ENCODE data around the gene EDARADD.
"Not testable (repeated sequence)": the region's sequence is repeated elsewhere in the genome, so short reads cannot be mapped to it uniquely, and the experiment has no call there.

EDARADD gene

DNA sequence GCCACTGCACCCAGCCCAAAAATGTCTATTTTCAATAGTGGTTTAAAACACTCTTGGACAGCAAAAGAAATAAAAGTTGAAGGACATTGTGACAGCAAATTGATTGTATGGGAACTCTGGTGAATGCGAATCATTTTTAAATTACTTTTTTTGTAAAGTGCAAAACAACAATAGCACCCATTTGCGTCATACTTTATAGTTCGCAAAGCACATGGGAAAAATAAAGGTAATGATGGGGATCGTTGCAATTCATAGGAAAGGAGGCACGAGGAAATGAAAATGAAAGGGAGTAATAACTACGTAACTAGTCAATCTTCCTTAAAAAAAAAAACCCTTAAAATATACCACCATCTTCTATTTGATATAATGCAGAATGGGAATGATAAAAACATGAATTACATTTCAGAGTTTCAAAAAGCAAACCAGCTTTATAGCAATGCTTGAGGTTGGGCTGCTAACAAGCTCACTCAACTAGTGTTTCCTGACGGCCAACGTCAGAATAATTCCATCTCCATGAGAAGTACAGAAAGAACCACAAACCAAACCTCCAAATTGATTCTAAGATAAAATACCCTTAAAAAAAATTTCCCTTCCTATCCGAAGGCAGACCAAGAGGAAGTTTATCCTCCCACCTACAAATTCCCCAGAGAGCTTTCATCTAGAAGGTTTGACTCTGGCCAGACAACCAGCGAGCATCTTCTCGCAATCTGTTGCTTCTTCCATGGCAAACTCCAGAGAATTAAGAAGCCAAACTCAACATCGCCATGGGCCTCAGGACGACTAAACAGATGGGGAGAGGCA, at the start of gene EDARADD:
TSS of gene EDARADD (plus strand) at position 606 of the 801 bp plus-strand sequence. CDS start at position 765, 159 bp downstream.
- no peak for DNase-seq

DNA sequence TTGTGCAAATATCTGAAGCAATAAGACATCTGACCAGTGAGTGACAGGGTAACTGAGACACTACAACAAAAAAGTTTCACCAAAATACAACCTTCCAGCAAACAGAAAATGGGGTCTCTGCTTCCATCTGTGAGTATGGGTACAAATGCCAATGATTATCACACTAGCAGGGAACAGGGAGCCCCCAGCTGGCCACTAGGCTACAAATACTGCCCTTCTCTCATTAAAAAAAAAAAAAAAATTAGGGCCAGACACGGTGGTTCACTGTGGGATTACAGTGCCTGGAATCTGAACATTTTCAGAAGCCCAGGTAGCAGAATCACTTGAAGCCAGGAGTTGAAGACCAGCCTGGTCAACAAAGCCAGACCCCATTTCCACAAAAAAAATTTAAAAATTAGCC, 48.4 kb upstream of the EDARADD start:
- no peak for DNase-seq

DNA sequence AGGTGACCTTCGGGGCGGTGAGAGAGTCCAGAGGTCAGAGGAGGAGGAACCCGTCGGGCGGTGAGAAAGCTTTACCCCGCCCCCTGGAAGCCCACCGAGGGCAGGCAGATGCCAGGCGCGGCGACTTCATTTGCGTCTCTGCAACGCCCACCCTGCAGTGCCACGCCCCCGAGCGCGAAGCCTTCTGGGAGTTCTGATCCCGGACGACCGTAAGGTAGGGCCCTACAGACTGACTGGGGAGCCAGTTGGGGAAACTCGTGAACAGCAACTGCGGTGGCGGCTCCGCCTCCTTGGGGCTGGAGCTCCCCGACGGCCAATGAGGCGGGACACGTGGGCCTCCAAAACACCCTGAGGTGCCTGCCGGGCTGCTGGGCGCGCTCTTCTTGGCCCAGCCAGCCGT, 46.0 kb upstream of the EDARADD start:
- DNase-seq: no peak

GRCh38 chr1:236350308-236350707, 43.8 kb upstream of the EDARADD start:
- DNase-seq: no peak

DNA sequence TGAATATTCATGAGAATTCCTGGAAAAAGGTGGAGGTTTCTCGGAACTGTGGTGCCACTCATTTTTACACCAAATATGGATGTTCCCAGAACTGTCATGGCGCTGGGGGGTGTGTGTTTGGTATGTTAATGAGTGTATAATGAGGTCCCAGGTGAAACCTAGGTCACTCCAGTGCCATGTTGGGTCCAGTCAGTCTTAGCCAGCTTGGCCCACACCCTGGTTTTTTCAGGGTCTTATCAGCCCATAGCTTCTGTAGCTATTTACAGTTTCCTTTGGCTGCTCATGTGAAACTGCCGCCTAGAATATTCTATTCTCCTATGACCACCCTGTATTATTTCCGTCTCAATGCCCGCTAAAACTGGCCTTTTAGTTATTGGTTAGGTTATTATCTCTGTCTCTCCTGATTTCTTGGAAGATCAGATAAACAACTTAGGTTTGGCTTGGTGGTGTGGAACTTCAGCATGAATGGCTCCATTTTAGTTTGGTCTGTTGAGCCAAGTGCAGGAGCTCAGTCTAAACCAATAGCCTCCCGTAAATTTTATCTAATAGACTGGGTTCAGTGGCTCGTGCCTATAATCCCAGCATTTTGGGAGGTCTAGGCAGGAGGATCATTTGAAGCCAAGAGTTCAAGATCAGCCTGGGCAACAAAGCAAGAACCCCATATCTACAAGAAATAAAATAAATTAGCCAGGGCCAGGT, 42.1 kb upstream of the EDARADD start:
- no peak for DNase-seq

DNA sequence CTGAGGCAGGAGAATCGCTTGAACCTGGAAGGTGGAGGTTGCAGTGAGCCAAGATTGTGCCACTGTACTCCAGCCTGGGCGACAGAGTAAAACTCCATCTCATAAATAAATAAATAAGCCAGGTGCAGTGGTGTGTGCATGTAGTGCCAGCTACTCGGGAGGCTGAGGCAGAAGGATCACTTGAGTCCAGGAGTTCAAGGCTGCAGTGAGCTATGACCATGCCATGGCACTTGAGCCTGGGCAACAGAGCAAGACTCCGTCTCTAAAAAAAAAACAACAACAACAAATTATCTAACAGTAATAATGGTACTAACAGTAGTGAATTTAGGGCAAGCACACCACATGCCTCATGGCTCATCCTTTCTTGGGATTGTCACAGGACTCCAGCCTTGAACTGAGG, 41.3 kb upstream of the EDARADD start:
- DNase-seq: not testable (repeated sequence)

GRCh38 chr1:236353813-236354212, 40.3 kb upstream of the EDARADD start:
- no peak for DNase-seq

DNA sequence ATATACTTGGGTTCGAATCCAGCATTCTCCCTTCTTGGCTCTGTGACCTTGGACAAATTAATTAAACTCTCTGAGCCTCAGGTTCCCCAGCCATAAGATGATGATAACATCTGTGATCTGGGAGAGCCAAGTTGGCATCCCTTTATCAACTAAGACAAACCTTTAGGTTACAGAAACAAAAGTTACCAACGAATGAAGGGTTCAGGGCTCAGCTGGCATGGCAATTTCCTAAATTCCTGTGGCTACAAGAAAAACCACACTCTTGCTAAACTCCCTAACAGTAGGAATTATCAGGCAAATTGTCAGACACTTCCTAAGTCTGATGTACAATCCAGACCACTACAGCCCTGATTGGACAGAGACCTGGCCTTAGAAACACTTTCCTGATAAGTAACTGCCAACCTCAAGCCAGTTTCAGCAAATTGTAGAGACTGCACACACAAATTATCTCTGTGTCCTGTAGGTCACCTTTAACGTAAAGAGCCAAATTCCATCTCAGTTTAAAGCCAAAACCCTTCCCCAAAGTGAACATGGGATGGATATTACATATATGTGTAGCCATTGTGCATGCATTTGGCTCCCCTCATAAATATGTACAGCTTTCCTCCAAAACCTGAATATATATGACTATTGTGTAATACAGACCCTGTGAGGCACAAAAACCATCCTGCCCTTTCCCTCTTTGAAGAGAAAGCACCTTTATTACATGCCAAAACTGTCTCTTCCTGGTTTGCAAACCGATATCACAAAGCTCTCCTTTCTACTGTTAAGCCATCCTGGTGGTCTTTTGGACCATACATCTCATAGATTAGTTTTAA, 39.5 kb upstream of the EDARADD start:
- no peak for DNase-seq

DNA sequence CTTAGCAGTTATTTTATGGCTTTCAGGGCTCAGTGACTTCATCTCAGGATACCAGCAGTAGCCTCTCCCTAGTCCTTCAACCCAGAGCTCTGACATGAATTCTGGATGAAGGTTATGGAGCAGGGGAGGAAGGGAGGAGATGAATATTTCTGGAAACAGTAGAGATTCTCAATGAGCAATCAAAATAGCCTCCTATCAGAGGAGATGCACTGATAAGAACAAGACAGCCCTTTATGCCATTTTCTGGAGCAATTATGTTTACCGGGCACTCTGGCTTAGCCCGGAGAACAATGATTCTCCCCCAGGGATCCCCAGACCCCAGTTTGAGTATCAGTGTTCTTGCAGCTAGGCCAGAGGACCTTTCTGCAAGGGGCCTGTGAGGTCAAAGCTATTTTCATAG, 37.9 kb upstream of the EDARADD start:
- DNase-seq: no peak

- DNase-seq: no peak
Measured at GRCh38 chr1:236361909-236362590, 32.0 kb upstream of the EDARADD start.

- DNase-seq: no peak
Measured at GRCh38 chr1:236363237-236363636, 30.8 kb upstream of the EDARADD start.

- no peak for DNase-seq
Measured at GRCh38 chr1:236365999-236366570, 28.0 kb upstream of the EDARADD start.

- DNase-seq: not testable (repeated sequence)
Measured at GRCh38 chr1:236366681-236367080, 27.4 kb upstream of the EDARADD start.

- DNase-seq: no peak
Measured at GRCh38 chr1:236370420-236370819, 23.7 kb upstream of the EDARADD start.

DNA sequence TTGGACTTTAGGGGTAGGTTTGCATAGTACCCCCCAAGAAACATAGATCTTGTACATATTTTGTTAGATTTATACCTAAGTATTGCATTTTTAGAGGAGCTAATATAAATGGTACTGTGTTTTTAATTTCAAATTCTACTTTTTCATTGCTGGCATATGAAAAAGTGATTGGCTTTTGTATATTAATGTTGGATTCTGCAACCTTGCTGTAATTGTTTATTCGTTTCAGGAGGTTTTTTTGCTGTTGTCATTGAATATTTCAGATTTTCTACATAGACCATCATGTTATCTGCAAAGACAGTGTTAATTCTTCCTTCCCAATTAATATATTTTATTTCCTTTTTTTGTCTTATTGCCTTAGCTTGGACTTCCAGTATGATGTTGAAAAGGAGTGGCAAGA, 23.0 kb upstream of the EDARADD start:
- no peak for DNase-seq

DNA sequence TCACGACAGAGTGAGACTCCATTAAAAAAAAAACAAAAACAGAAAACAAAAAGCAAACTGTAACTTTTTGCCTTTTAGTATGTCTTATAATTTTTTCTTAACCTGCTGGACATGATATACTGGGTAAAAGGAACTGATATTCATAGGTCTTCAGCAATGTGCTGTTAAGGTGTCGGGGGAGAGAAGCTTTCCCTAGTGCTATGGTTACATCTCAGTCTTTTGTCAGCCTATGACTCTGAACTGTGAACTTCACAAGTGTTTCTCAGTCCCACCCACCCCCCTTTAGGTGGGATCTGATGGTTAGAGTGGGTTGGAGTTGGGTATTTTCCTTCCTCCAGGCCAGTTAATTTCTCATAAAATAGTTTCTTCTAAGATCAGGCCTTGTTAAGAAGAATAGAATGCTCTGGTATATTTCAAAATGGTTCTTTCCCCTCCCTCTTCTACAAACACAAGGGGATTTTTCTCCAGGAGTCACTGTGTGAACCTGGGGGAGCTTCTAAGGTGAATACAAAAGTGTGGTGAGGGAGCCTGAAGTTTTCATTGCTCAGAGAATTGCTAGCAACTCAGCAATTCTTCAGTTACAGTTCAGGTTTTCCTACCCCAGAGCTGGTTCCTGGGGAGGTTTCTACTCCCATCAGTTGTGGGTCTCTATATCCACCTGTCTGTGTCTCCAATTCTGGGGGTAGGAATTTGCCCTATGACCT, 16.1 kb upstream of the EDARADD start:
- no peak for DNase-seq

GRCh38 chr1:236381565-236382158, 12.4 kb upstream of the EDARADD start:
- DNase-seq: no peak

- no peak for DNase-seq
Measured at GRCh38 chr1:236388332-236388731, 5.8 kb upstream of the EDARADD start.

DNA sequence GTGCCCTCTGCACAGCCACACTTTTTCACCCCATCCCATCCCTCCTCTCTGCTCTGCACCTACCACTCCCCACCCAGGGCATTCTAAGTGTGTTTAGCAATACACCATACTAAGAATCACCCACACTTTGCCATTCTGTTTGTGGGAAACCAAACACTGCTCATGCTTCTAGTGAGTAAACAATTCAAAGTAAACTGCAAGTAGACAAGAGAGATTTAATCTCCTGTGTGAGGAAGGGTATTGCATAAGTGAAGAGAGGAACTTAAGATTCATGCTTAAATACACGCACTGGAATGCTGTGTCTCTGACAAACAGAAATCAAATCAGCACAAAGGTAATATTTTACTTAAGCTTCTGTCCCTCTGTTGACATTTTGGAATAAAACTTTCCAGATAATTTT, 4.8 kb upstream of the EDARADD start:
- no peak for DNase-seq

GRCh38 chr1:236391008-236391407, 3.1 kb upstream of the EDARADD start:
- no peak for DNase-seq

DNA sequence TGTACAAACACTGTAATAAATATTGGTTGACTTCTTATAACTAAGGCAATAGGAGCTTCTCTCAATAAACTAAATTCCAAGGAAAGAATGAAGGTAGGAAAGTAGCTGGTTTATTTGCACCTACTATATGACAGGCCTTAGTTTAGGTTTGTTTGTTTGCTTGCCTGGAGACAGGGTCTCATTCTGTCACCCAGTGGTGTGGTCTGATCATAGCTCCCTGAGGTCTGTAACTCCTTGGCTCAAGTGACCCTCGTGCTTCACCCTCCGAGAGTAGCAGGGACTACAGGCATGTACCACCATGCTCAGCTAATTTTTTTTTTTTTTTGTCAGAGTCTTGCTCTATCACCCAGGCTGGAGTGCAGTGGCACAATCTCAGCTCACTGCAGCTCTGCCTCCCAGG, 1.9 kb upstream of the EDARADD start:
- no peak for DNase-seq

DNA sequence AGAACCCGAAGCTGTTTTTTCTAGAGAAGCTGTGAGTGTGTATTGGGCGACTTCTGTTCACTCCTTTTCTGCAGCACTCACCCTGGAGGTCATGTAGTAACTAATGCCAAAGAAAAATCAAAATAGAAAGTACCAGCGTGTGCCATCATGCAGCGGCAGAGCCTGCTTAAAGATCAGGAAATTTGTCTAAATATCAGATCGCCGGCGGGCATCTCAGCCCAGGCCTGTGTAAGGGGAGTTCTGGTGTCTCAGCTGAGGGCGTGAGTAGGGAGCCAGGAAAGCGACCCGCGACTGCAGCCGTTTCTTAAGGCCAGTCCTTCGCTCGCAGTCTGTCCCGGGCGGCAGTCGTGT, 768 bp downstream of the EDARADD start:
- no peak for DNase-seq

All from activated naive CD4-positive, alpha-beta T cell (primary cell).